DMS53 treated with DMSO at 0.1 percent for 48 hours (cell line): ENCODE data around the gene TFDP1.

Source experiments
- DNase-seq: peaks from one replicate; lab custom pipeline; 2025; ENCODE audit not compliant: unreplicated experiment; lab: John Stamatoyannopoulos, UW

Gene TFDP1

GRCh38 chr13:113646921-113647340 lies 62.4 kb downstream of the TFDP1 start:
- DNase-seq = no peak

DNA sequence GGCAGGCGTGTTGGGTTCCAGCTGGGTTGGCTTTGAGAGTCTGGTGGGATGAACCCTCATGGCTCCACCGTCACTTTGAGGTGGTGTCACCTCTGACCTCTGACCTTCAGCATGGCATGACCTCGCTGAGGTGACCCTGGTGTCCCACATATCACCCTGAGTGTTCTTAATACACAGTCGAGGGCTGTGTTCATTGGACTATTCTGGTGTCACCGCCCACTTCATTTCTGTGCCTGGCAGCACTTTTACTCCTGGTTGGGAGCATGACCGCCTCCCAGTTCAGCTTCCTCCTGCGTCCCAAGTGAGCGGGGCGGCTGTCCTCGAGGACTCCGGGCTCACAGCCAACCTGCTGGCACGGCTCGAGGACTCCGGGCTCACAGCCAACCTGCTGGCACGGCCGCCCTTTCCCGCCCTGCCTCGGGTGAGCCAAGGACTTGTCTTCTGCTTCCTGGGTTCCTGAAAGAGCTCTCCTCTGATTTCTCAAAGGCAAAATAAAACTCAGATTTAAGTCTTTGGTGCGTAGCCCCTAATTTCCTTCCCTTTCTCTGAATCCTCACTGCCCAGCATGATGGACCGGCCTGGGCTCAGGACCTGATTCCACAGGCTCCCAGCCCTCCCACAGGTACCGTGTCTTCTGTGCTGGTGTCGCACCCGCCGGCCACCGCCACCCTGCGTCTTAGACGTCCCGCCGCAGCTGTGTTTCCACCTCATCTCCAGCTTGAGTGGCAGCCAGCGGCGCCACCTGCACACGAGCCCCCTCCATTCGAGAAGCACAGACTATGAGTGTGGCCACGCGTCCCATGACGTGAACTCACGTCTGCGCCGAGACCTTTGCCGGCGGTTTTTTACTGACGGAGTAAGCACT lies 63.0 kb downstream of the TFDP1 start:
- DNase-seq = peak; percentile 54

GRCh38 chr13:113648216-113648610 lies 63.7 kb downstream of the TFDP1 start:
- no peak for DNase-seq

- no peak for DNase-seq
Measured at GRCh38 chr13:113649212-113649611, 64.7 kb downstream of the TFDP1 start.

DNA sequence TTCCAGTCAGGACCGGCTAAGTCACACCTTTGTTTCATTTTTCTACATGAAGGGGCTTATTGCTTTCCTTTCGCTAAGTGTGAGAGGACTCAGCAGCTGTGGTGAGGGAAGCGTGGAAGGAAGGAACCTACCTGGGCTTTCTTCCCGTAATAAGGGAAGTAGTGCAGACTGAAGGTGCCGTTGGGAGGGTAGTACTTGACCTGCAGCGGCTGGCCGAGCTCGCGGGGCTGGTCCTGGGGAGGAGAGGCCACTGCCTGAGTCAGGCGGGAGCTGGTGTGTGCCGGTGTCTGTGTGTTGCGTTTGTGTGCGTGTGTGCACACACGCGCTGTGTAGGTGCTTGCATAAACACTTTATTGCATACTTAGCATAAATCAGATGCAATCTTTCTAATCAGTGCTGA lies 65.7 kb downstream of the TFDP1 start:
- DNase-seq = no peak

- no peak for DNase-seq
Measured at GRCh38 chr13:113650731-113651148, 66.2 kb downstream of the TFDP1 start.

- no peak for DNase-seq
Measured at GRCh38 chr13:113651511-113652403, 67.2 kb downstream of the TFDP1 start.

- no peak for DNase-seq
Measured at GRCh38 chr13:113652404-113653263, 68.1 kb downstream of the TFDP1 start.

- DNase-seq = peak; percentile 6
Measured at GRCh38 chr13:113653264-113654174, 69.0 kb downstream of the TFDP1 start.

- DNase-seq = no peak
Measured at GRCh38 chr13:113654175-113654560, 69.6 kb downstream of the TFDP1 start.

GRCh38 chr13:113654591-113655345 lies 70.2 kb downstream of the TFDP1 start:
- no peak for DNase-seq

DNA sequence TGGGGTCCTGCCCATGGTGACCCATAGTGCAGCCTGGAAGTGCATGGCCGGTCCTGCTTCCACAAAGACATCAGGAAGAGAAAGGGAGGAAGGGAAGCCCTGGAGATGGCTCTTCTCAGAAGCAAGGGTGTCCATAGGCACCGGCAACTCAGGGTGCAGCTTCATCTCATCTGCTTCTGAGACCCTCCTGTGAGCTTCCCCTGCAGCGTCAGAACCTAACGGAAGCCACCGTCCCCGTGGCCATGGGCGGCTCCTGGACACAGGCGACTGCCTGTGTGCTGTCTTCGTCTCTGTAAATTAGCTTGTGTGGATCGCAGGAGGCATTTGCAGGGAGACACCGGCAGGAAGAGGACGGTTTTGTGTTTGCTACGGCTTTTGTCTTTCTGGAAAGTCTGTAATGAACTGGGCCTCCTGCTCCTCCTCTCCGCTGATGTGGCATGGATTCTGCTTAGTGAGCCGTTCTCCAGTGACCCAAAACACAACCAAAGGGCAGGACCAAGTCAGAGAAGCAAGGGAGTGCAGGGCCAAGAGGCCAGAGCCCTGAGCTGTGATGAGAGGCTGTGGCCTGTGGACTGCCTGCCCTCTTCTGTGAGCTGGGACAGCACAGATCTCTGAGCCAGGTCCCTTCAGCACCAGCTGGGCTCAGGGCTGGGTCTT lies 70.9 kb downstream of the TFDP1 start:
- no peak for DNase-seq

DNA sequence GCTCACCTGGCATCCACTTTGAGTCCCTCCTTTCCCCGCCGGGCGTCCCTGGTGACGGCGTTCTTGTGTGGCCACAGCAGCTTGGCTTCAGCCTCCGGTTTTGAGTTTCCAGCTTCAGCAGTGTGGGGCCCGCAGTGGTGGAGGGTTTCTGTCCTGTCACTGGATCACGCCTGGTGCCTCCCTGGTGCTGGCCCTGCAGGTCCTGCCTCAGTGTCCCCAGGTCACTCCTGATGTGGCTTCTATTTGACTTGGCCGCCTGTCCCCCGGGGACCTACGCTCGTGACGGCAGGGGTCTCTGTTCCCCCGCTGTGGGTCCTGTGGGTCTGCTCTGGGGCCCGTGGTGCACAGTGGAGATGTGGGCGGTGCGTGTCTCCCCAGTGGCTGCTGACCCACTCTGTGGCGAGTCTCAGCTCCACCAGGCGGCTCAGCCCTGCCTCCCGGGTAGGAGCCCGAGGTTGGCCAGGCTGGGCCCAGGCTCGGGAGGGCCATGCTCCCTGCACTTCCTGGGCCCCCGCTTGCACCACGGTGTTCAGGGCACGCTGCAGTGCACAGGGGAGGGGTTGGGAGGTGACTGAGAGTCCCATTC lies 71.5 kb downstream of the TFDP1 start:
- DNase-seq = no peak

DNA sequence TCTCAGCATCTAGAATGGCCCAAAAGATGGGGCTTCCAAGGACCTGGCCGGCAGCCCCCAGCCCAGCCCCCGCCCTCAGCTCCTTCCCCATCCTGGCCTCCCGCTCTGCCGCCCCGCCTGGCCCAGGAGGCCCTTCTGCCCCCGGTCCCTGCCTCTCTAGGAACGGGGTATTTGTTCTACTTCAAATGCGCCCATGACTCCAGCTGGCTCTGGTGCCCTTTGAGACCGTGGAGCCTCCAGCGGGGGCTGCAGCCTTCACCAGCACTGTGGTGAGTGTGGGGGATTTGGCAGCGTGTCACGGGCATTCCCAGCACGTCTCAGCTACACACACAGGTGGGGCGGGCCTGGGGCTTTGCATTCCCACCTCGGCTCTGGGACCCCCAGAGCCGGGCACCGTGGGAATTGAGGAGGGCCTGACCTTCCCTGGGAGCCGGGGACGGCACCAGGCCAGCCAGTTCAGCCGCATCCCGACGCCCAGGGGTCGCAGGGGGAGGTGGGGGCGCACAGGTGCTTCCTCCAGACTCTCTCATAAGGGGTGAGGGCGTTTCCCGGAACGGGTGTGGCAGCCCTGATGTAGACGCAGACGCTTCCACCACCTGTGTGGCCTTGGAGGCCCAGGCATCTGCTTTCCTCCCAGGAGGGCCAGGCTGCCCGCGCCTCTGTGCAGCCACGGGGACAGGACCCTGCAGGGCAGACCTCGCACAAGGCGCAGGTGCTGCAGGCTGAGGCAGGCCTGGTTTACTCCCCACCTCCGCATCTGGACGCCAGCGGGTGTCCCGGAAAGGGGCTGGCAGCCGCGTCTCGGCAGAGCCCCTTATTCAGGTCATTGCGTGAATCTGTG lies 72.5 kb downstream of the TFDP1 start:
- no peak for DNase-seq

DNA sequence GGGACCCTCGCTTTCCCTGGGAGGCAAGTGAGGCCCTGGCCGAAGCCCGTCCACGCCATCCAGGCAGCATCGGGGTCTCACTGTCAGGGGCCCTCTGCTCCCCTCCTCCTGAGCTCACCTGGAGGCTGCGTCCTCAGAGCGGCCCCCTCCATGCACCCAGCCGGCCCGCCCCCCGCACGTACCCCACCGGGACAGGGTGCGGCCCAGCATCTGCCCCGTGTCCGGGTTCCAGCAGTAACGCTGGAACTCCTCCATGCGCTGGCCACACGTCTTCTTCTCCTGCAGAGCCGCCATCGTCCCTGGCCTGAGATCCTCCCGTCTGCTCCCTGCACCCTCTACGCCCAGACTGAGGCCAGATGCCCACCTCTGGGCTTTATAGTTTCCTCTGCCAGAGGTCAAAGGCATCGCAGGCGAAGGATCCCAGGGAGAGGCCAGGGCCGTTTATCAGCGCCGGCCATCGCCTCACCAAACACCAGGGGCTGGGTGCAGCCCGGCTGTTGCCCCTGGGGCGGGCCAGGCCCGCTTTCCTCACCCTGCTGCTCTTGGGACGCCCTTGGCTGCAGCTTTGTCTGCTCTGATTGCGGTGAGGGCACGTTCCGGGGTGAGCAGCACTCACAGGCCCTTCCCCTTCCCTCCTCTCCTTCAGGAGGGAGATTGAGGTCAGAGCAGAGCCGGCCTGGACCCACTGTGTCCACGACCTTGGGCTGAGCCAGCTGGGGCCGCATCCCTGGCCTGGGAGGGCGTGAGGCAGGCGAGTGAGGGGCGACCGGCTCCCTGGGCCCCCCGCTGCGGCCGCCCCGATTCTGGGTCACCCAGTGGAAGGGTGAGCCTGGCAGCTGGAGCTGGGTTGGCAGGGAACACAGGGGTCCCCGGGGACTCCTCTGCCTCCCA lies 73.5 kb downstream of the TFDP1 start, which contains the start of gene ATP4B:
TSS of gene ATP4B (minus strand) at position 348 of the 891 bp plus-strand sequence. CDS start at position 294, 54 bp downstream.
- no peak for DNase-seq

DNA sequence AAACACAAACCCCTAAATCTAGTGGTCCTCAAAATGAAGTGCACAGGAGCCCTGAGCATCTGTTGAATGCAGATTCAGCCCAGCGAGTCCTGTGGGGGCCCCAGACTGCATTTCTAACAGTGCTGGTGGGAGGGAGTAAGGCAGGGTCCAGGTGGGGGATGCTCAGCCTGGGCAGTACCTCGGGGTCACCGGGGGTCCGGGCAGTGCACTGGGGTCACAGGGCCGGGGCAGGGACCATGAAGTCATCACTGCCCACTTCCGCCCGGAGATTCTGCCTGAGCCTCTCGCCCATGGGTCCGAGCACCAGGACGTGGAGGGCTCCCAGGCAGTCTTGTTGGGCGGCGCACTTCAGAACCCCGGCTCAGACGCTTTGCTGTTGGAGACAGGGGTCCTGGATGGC lies 74.3 kb downstream of the TFDP1 start:
- DNase-seq = no peak
